Transverse colon (tissue), 4 donors: ENCODE results near the gene SOX10.

Source experiments
- CTCF ChIP-seq, 5 experiments: fragments of 200-600 bp in 3 of 5; fragments of 450-650 bp in 2 of 5; sonication (generic) in 3 of 5; IDR thresholded peaks; 1 replicate in 2 of 5; 2 replicates in 3 of 5; pipeline ENCODE4 v1.5.1; 2016 to 2017; ENCODE audit warnings: antibody characterized with exemption in 5 of 5, inconsistent platforms in 3 of 5, mild to moderate bottlenecking in 2 of 5, moderate library complexity in 1 of 5
- EP300 ChIP-seq: sonication (generic); formaldehyde crosslinking; IDR thresholded peaks from one replicate; pipeline ENCODE4 v1.6.1; 2017; ENCODE audit warnings: antibody characterized with exemption, low read depth
- POLR2A ChIP-seq: fragments of 450-650 bp; IDR thresholded peaks from one replicate; pipeline ENCODE4 v1.6.1; 2016; ENCODE audit warnings: antibody characterized with exemption, mild to moderate bottlenecking, moderate library complexity
- POLR2AphosphoS5 ChIP-seq, 3 donors: sonication (generic); formaldehyde crosslinking; IDR thresholded peaks; one replicate each; pipeline ENCODE4 v1.6.1; 2016; ENCODE audit warnings: antibody characterized with exemption in 3 of 3

- no peak for TF ChIP-seq CTCF (IDR thresholded peaks at IDR 0.05)
- TF ChIP-seq POLR2A: no peak
- TF ChIP-seq POLR2AphosphoS5 (IDR thresholded peaks at IDR 0.05): no peak
- no peak for TF ChIP-seq EP300
These were observed 13.5 kb downstream of the SOX10 start for GRCh38 chr22:37970864-37971263.
